ENCODE measurements around the gene ZNF175.

DNA sequence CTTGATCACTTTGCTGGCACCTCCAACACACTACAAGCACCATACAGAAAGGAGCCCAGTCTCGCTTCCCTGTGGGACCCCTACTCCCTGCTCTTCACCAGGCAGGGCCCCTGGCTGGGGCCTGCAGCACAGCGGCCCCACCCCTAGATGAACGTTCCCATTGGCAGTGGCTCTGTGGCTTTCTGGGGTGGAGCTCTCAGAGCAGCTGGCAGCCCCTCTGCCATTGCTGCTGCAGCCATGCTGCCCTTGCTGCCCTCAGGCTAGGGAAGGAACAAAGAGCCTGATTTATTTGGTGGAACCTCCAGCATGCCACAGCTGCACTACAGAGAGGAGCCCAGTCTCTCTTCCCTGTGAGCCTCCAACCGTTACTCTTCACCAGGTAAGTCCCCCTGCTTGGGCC lies 45.4 kb upstream of the ZNF175 start:
- TF ChIP-seq NR2C1 (IDR thresholded peaks at IDR 0.05) (no peak), ZNF274 (IDR thresholded peaks at IDR 0.05; ENCODE audit: insufficient read depth, insufficient read length) (no peak), POLR2AphosphoS5 (IDR thresholded peaks at IDR 0.05; ENCODE audit: low read length) (no peak), RCOR1 (conservative IDR thresholded peaks at IDR 0.05; ENCODE audit: low read depth, low read length) (no peak), POLR2A (IDR thresholded peaks at IDR 0.05; ENCODE audit: low read depth, low read length) (no peak), YY1 (IDR thresholded peaks at IDR 0.05; ENCODE audit: low read depth, low read length) (no peak), TCF7 (IDR thresholded peaks at IDR 0.05; ENCODE audit: borderline replicate concordance) (no peak)
- TF ChIP-seq, protein P1, sequence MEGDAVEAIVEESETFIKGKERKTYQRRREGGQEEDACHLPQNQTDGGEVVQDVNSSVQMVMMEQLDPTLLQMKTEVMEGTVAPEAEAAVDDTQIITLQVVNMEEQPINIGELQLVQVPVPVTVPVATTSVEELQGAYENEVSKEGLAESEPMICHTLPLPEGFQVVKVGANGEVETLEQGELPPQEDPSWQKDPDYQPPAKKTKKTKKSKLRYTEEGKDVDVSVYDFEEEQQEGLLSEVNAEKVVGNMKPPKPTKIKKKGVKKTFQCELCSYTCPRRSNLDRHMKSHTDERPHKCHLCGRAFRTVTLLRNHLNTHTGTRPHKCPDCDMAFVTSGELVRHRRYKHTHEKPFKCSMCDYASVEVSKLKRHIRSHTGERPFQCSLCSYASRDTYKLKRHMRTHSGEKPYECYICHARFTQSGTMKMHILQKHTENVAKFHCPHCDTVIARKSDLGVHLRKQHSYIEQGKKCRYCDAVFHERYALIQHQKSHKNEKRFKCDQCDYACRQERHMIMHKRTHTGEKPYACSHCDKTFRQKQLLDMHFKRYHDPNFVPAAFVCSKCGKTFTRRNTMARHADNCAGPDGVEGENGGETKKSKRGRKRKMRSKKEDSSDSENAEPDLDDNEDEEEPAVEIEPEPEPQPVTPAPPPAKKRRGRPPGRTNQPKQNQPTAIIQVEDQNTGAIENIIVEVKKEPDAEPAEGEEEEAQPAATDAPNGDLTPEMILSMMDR (IDR thresholded peaks at IDR 0.05 in 2 of 3, conservative IDR thresholded peaks at IDR 0.05 in 1 of 3; ENCODE audit: control insufficient read depth in 2 of 3, extremely low read depth in 1 of 3, insufficient read depth in 1 of 3, low read depth in 3 of 3, low read length in 3 of 3) = no peak
- TF ChIP-seq, protein P2, sequence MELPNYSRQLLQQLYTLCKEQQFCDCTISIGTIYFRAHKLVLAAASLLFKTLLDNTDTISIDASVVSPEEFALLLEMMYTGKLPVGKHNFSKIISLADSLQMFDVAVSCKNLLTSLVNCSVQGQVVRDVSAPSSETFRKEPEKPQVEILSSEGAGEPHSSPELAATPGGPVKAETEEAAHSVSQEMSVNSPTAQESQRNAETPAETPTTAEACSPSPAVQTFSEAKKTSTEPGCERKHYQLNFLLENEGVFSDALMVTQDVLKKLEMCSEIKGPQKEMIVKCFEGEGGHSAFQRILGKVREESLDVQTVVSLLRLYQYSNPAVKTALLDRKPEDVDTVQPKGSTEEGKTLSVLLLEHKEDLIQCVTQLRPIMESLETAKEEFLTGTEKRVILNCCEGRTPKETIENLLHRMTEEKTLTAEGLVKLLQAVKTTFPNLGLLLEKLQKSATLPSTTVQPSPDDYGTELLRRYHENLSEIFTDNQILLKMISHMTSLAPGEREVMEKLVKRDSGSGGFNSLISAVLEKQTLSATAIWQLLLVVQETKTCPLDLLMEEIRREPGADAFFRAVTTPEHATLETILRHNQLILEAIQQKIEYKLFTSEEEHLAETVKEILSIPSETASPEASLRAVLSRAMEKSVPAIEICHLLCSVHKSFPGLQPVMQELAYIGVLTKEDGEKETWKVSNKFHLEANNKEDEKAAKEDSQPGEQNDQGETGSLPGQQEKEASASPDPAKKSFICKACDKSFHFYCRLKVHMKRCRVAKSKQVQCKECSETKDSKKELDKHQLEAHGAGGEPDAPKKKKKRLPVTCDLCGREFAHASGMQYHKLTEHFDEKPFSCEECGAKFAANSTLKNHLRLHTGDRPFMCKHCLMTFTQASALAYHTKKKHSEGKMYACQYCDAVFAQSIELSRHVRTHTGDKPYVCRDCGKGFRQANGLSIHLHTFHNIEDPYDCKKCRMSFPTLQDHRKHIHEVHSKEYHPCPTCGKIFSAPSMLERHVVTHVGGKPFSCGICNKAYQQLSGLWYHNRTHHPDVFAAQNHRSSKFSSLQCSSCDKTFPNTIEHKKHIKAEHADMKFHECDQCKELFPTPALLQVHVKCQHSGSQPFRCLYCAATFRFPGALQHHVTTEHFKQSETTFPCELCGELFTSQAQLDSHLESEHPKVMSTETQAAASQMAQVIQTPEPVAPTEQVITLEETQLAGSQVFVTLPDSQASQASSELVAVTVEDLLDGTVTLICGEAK (IDR thresholded peaks at IDR 0.05; ENCODE audit: borderline replicate concordance) = no peak
- TF ChIP-seq, protein P3, sequence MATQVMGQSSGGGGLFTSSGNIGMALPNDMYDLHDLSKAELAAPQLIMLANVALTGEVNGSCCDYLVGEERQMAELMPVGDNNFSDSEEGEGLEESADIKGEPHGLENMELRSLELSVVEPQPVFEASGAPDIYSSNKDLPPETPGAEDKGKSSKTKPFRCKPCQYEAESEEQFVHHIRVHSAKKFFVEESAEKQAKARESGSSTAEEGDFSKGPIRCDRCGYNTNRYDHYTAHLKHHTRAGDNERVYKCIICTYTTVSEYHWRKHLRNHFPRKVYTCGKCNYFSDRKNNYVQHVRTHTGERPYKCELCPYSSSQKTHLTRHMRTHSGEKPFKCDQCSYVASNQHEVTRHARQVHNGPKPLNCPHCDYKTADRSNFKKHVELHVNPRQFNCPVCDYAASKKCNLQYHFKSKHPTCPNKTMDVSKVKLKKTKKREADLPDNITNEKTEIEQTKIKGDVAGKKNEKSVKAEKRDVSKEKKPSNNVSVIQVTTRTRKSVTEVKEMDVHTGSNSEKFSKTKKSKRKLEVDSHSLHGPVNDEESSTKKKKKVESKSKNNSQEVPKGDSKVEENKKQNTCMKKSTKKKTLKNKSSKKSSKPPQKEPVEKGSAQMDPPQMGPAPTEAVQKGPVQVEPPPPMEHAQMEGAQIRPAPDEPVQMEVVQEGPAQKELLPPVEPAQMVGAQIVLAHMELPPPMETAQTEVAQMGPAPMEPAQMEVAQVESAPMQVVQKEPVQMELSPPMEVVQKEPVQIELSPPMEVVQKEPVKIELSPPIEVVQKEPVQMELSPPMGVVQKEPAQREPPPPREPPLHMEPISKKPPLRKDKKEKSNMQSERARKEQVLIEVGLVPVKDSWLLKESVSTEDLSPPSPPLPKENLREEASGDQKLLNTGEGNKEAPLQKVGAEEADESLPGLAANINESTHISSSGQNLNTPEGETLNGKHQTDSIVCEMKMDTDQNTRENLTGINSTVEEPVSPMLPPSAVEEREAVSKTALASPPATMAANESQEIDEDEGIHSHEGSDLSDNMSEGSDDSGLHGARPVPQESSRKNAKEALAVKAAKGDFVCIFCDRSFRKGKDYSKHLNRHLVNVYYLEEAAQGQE (IDR thresholded peaks at IDR 0.05; ENCODE audit: low read depth, low read length) = no peak
- TF ChIP-seq, protein P4, sequence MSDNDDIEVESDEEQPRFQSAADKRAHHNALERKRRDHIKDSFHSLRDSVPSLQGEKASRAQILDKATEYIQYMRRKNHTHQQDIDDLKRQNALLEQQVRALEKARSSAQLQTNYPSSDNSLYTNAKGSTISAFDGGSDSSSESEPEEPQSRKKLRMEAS (IDR thresholded peaks at IDR 0.05; ENCODE audit: low read depth, low read length) = no peak
